Ovary (tissue), 9 donors: Measurements from ENCODE around the gene GPATCH2. TPM values are rescaled to one million over a fixed set of nuclear protein-coding genes. Genes with fewer than 3 reads are reported as not detected.

Source experiments
- DNase-seq, 5 donors: peaks; one replicate each; pipeline ENCODE4 v3.0.0-alpha.2; 2019 to 2020
- H3K27ac ChIP-seq, 2 donors: fragments of 200-600 bp; one replicate each; pipeline versions ENCODE4 v1.5.1 to v1.8.0; 2019 to 2022
- H3K27me3 ChIP-seq: fragments of 200-600 bp; one replicate; pipeline ENCODE4 v1.8.0; 2022
- H3K36me3 ChIP-seq: fragments of 200-600 bp; sonication (generic); one replicate; pipeline ENCODE4 v1.5.1; 2019
- H3K4me1 ChIP-seq: one replicate; pipeline ENCODE4 v1.8.1; 2013; ENCODE audit warnings: mild to moderate bottlenecking, moderate library complexity; ENCODE audit not compliant: insufficient read depth
- H3K4me3 ChIP-seq: fragments of 200-600 bp; sonication (generic); one replicate; pipeline ENCODE4 v1.5.1; 2017
- H3K9me3 ChIP-seq, 2 donors: fragments of 200-600 bp in 1 of 2; sonication (generic) in 1 of 2; one replicate each; pipeline versions ENCODE4 v1.5.1 to v1.8.1; 2013 to 2019; ENCODE audit warnings: mild to moderate bottlenecking in 1 of 2, moderate library complexity in 1 of 2
- EP300 ChIP-seq: sonication (generic); formaldehyde crosslinking; IDR thresholded peaks from one replicate; pipeline ENCODE4 v1.6.1; 2017; ENCODE audit warnings: antibody characterized with exemption
- POLR2A ChIP-seq: fragments of 450-650 bp; IDR thresholded peaks from one replicate; pipeline ENCODE4 v1.6.1; 2017; ENCODE audit warnings: antibody characterized with exemption, mild to moderate bottlenecking, moderate library complexity
- WGBS, 3 donors: extraction: QIAGEN DNeasy Blood & Tissue Kit in 1 of 3; methylation state at CpG; one replicate each; pipeline versions ENCODE4 v1.1.5 to v1.1.7; 2013 to 2017; 5-methylcytosine and 5-hydroxymethylcytosine counted together
- intact Hi-C, 4 donors: fragments of 100-400 bp; cut with DNase I; formaldehyde crosslinking; loops; one replicate each; pipeline versions ENCODE4 v1.11.0 to v1.15.1; 2022 to 2023
- polyA plus RNA-seq, 2 donors: library from polyadenylated mRNA; stranded (reverse); fragments of 200-250 nt in 1 of 2; fragments of 350-450 nt in 1 of 2; fragmentation: Illumina TruSeq in 1 of 2; extraction: RNeasy Lipid Tissue Mini Kit (QIAGEN cat#74804) in 1 of 2; gene quantifications; one replicate each; pipeline ENCODE4 v1.2.3, GENCODE V29; 2013 to 2014
- total RNA-seq, 7 donors: library from RNA; depleted of rRNA in 2 of 7; stranded (reverse); fragments of >200 nt in 2 of 7; fragmentation: NEBNext Ultra II Directional in 3 of 7; extraction: Animal tissue kit (Norgen Biotek cat#: 25700) in 3 of 7; gene quantifications; one replicate each; pipeline versions ENCODE4 v1.1.0 to v1.2.4, GENCODE V29; 2016 to 2023
- TF ChIP-seq, protein P1 (sequence below), 3 donors: fragments of 450-650 bp in 2 of 3; fragments of 200-600 bp in 1 of 3; IDR thresholded peaks; one replicate each; pipeline versions ENCODE4 v1.5.1 to v1.8.0; 2016 to 2022; ENCODE audit warnings: antibody characterized with exemption in 3 of 3, mild to moderate bottlenecking in 1 of 3
- donor health status: DM: no; HTN: no; CAD: no; lungs with moderate emphysema.
- donor health status: DM: no; HTN: no; CAD: no.
- donor health status: Bipolar disorder and iron deficiency.
- donor health status: DM: yes; HTN: yes; CAD: no.
- donor health status: DM: no; HTN: no; CAD: no.
- donor health status: DM: yes; HTN: yes; CAD: no.

The GPATCH2 gene
- total and polyA plus RNA-seq, 9 donors, result 3.7 to 16.5 (median 10.4) TPM

DNA sequence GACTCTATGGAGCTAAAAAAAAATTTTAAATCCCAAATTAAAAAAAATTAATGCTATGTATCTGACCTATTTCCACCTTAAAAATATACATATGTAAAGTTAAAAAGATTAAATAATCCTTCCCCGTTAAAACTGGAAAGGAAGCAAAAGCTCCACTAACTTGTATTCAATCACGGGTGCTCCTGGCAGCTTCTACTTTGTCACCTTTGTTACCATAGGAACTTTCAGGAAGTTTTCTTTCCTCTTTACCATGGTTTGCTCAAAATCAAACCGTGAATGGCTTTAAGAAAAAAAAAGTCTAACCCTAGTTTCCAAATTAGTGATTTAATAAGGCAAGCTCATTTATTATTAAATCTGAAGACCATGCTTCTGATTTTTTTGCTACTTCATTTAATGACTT lies 3.5 kb downstream of the GPATCH2 start:
- TF ChIP-seq POLR2A (no peak), EP300 (no peak)
- TF ChIP-seq, protein P1, sequence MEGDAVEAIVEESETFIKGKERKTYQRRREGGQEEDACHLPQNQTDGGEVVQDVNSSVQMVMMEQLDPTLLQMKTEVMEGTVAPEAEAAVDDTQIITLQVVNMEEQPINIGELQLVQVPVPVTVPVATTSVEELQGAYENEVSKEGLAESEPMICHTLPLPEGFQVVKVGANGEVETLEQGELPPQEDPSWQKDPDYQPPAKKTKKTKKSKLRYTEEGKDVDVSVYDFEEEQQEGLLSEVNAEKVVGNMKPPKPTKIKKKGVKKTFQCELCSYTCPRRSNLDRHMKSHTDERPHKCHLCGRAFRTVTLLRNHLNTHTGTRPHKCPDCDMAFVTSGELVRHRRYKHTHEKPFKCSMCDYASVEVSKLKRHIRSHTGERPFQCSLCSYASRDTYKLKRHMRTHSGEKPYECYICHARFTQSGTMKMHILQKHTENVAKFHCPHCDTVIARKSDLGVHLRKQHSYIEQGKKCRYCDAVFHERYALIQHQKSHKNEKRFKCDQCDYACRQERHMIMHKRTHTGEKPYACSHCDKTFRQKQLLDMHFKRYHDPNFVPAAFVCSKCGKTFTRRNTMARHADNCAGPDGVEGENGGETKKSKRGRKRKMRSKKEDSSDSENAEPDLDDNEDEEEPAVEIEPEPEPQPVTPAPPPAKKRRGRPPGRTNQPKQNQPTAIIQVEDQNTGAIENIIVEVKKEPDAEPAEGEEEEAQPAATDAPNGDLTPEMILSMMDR (IDR thresholded peaks at IDR 0.05), result no peak
- DNase-seq, result no peak
- Histone ChIP-seq H3K4me3 (no peak overlapping the region), H3K9me3 (no peaks in the 10 kb centered on the region), H3K4me1 (no peaks in the 10 kb centered on the region), H3K27ac (no peak overlapping the region), H3K27me3 (no peaks in the 10 kb centered on the region), H3K36me3 (no peaks in the 10 kb centered on the region)
- WGBS, 3 donors, result 62 to 66% (median 64%) methylated on average over 3 of the region's 3 CpGs
- intact Hi-C loops, result no loop called here

GRCh38 chr1:217626321-217626720 lies 4.6 kb downstream of the GPATCH2 start:
- WGBS, 3 donors, result 90 to 93% (median 91%) methylated on average over 2 of the region's 2 CpGs
- Histone ChIP-seq H3K4me1 (no peaks in the 10 kb centered on the region), H3K27me3 (no peaks in the 10 kb centered on the region), H3K36me3 (no peaks in the 10 kb centered on the region), H3K9me3 (no peaks in the 10 kb centered on the region), H3K4me3 (no peak overlapping the region), H3K27ac (no peak overlapping the region)
- intact Hi-C loops, result no loop called here
- TF ChIP-seq EP300 (no peak), POLR2A (no peak)
- TF ChIP-seq, protein P1 (IDR thresholded peaks at IDR 0.05), result no peak
- DNase-seq, result no peak

DNA sequence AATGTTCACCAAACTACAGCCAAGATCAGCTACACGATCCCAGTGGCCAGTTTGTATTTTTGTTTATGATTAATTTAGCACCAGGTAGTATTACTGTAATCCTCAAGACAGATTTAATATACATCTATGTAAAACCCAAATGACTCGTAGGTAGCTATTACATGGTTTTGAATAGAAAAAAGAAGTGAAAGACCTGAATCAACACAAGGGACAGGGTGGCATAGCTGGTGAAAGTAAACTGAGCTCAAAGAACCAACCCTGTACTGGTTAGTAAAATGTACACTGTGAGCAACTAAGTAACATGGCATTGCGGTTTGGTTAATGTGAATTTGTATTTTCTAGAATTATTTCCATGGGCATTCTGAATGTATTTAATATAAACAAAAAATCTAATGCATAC lies 8.8 kb downstream of the GPATCH2 start:
- Histone ChIP-seq H3K27ac (no peak overlapping the region), H3K27me3 (no peaks in the 10 kb centered on the region), H3K4me3 (no peak overlapping the region), H3K36me3 (no peaks in the 10 kb centered on the region), H3K4me1 (no peaks in the 10 kb centered on the region), H3K9me3 (no peaks in the 10 kb centered on the region)
- DNase-seq, result no peak
- 93 to 95% (median 94%) methylated on average over 3 of the region's 3 CpGs for WGBS, 3 donors
- TF ChIP-seq, protein P1 (IDR thresholded peaks at IDR 0.05), result no peak
- TF ChIP-seq EP300, result no peak
- TF ChIP-seq POLR2A, result no peak
- intact Hi-C loops, result no loop called here

DNA sequence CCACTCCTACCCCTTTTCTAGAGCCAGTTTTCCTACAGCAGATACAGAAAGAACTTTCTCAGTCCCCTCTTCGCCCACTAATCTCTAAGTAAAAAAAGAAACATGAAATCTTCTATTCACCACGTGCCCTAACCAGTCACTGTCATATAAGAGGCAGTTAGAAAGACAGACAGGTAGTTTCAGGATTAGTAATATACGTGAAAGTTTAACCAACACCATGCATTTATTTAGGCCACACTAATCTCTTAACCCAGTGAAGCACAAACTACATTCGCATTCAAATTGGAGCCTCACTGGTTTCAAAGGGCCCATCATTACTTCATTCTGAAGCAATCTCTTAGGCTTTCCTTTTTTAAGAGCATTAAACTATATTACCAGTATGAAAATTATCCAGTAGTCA lies 10.1 kb downstream of the GPATCH2 start:
- no peak overlapping the region for H3K27ac ChIP-seq
- H3K27me3 ChIP-seq, result no peaks in the 10 kb centered on the region
- H3K36me3 ChIP-seq, result no peaks in the 10 kb centered on the region
- intact Hi-C loops, result no loop called here
- TF ChIP-seq, protein P1 (IDR thresholded peaks at IDR 0.05), result no peak
- no peak for TF ChIP-seq EP300
- TF ChIP-seq POLR2A, result no peak
- no peak overlapping the region for H3K4me3 ChIP-seq
- no peaks in the 10 kb centered on the region for H3K4me1 ChIP-seq
- WGBS, 3 donors, result 94 to 97% (median 95%) methylated on average over 4 of the region's 4 CpGs
- no peaks in the 10 kb centered on the region for H3K9me3 ChIP-seq
- no peak for DNase-seq

DNA sequence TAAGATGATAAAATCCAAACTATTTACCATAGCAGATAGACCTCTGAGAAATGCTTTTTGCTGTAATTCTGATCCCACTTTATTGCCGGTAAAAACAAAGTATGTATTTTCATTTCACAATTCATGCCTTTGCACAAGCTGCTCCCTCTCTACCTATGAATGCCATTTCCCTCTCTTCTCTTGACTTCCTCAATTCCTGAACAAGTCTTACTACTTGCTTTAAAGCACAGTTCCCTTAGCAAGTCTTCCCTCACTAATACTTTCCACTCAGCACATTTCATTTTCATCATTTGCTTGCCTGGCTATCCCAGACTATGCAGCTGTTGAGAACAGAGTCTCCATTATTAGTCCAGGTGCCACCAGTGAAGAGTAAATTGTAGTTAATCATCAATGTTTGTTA lies 13.8 kb downstream of the GPATCH2 start:
- WGBS, 3 donors, result 82 to 86% (median 86%) methylated on average over 1 of the region's 1 CpG
- no peak overlapping the region for H3K27ac ChIP-seq
- intact Hi-C loops, result no loop called here
- TF ChIP-seq POLR2A (no peak), EP300 (no peak)
- TF ChIP-seq, protein P1 (IDR thresholded peaks at IDR 0.05), result no peak
- H3K9me3 ChIP-seq, result no peaks in the 10 kb centered on the region
- H3K27me3 ChIP-seq, result no peaks in the 10 kb centered on the region
- H3K4me3 ChIP-seq, result no peak overlapping the region
- H3K36me3 ChIP-seq, result no peaks in the 10 kb centered on the region
- H3K4me1 ChIP-seq, result no peaks in the 10 kb centered on the region
- no peak for DNase-seq
